ENCODE measurements around the gene XIRP2. TPM values are rescaled to one million over a fixed set of nuclear protein-coding genes. Genes with fewer than 3 reads are reported as not detected.

The XIRP2 gene
- total and polyA plus RNA-seq, 2 of the 13 experiments (the other 11 are each of a cell fraction or from before 2014, with no cell fraction given): 0.04 to 0.05 TPM

DNA sequence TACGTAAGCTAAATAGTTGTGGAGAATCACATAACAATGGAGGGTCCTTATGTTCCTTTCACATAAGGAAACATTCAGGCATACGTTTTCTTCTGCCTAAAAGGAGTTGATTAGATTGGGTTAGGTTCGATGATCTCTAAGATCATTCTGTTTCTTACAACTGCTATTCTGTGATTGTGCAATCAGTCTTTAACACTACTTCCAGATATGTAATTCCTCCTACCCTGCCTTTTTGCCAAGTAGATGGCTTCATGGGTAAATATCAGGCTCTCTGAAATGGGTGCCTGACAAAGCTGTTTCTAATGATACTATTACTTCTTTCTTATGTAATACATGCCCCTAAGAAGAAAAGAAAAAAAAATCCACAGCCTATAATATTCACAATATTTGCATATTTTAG is 321.5 kb downstream of the XIRP2 start:
- no peak overlapping the region for H3K4me2 ChIP-seq (ENCODE audit: low read depth, low read length)
- H3K9ac ChIP-seq (ENCODE audit: insufficient read depth, low read depth, low read length): no peak overlapping the region
- no peak overlapping the region for H3K4me3 ChIP-seq (replicated peaks in 1 of 3; ENCODE audit: insufficient read depth in 1 of 3, low read depth in 2 of 3, low read length in 3 of 3)
- no peaks in the 10 kb centered on the region for H3K36me3 ChIP-seq (replicated peaks in 1 of 2; ENCODE audit: control insufficient read depth in 1 of 2, insufficient read depth in 2 of 2, low read length in 2 of 2)
- DNase-seq (ENCODE audit: low spot score) (no peak), FAIRE-seq (no peak), ATAC-seq (no peak)
- TF ChIP-seq CEBPB (IDR thresholded peaks at IDR 0.05; ENCODE audit: borderline replicate concordance, low read depth, low read length) (peak; percentile 88), CEBPG (CRISPR knock-in tag; IDR thresholded peaks at IDR 0.05) (peak; percentile 18; the same call in 1 of the 2 replicates)
- TF ChIP-seq, protein P1, sequence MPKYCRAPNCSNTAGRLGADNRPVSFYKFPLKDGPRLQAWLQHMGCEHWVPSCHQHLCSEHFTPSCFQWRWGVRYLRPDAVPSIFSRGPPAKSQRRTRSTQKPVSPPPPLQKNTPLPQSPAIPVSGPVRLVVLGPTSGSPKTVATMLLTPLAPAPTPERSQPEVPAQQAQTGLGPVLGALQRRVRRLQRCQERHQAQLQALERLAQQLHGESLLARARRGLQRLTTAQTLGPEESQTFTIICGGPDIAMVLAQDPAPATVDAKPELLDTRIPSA (CRISPR knock-in tag; IDR thresholded peaks at IDR 0.05; ENCODE audit: borderline replicate concordance): no peak
- no peaks in the 10 kb centered on the region for H4K20me1 ChIP-seq (ENCODE audit: insufficient read depth, low read length)
- H2AFZ ChIP-seq (ENCODE audit: low read length): no peak overlapping the region
- ChIA-PET POLR2A (no interaction called here), CTCF (ENCODE audit: low intra/inter-chr PET ratio, low total read pairs) (no interaction called here)
- H3K4me1 ChIP-seq (ENCODE audit: insufficient read depth, low read length): no peaks in the 10 kb centered on the region
- BruUV-seq (replicated peaks): no TSS peak
- H3K27me3 ChIP-seq (ENCODE audit: control insufficient read depth in 1 of 2, insufficient read depth in 2 of 2, low read length in 2 of 2): no peaks in the 10 kb centered on the region; a peak in 1 of 5 replicates
- in situ Hi-C loops (cut with HindIII; ENCODE audit: extremely low pct_ligation_motif_present, low pct_unique_long_range_greater_than_20kb): loop anchor here (5.0 to 10.0 kb wide), 2 partner anchors 307 to 675 kb away; no protein-coding TSS in a partner anchor
- H3K79me2 ChIP-seq (ENCODE audit: insufficient read depth, low read length): no peaks in the 10 kb centered on the region
- H3K9me3 ChIP-seq (ENCODE audit: low read length): no peaks in the 10 kb centered on the region
- WGBS (ENCODE audit: low lambda C conversion rate): 33% methylated on average over 3 of the region's 3 CpGs
- no peak overlapping the region for H3K27ac ChIP-seq (ENCODE audit: extremely low read length, insufficient read depth, low read length)
- intact Hi-C loops (cut with micrococcal nuclease; ENCODE audit: unreplicated experiment): no loop called here

DNA sequence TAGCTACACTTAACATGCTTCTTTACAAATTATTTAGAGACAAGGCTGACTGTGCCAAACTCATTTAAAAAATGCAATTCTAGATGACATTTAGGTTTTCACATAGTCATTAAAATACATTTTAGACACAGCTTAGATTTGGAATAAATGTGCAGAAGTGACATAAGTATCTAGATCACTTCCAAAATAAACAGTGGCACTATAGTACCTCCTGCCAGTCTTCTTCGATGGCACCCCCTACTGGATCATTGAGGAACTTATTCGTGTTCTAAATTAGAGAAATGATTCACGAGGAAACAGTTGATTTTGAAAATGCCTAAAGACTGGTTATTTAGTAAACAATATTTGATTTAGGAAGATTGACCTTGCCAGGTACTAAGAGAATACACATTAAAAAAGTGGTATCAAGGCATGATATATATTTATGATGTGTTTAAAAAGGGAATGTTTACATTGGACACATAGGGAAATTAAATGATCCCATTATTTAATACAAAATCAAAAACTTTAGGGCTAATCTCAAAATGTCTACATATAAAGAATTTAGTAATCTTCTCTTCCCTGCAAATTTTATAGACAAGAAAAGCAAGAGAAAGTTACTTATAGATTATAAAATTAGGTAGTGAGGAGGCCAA is 323.9 kb downstream of the XIRP2 start:
- no peaks in the 10 kb centered on the region for H4K20me1 ChIP-seq (ENCODE audit: insufficient read depth, low read length)
- peak; percentile 50 for DNase-seq (ENCODE audit: low spot score)
- ChIA-PET POLR2A (no interaction called here), CTCF (ENCODE audit: low intra/inter-chr PET ratio, low total read pairs) (interaction anchor here (1.4 to 2.4 kb wide), 3 partner anchors 312 to 673 kb away, joined by 3 to 22 read pairs (median 11); no protein-coding TSS in a partner anchor)
- H3K9me3 ChIP-seq (ENCODE audit: low read length): no peaks in the 10 kb centered on the region
- in situ Hi-C loops (cut with HindIII; ENCODE audit: extremely low pct_ligation_motif_present, low pct_unique_long_range_greater_than_20kb) (loop anchor here (5.0 to 10.0 kb wide), 2 partner anchors 310 to 677 kb away; no protein-coding TSS in a partner anchor), intact Hi-C loops (cut with micrococcal nuclease; ENCODE audit: unreplicated experiment) (loop anchor here (1.0 to 2.0 kb wide), 3 partner anchors 85 to 673 kb away; no protein-coding TSS in a partner anchor)
- H3K27me3 ChIP-seq (ENCODE audit: control insufficient read depth in 1 of 2, insufficient read depth in 2 of 2, low read length in 2 of 2): no peaks in the 10 kb centered on the region; a peak in 1 of 5 replicates
- no peak overlapping the region for H2AFZ ChIP-seq (ENCODE audit: low read length)
- no peak overlapping the region for H3K4me2 ChIP-seq (ENCODE audit: low read depth, low read length)
- peak; percentile 72 for ATAC-seq
- no peaks in the 10 kb centered on the region for H3K36me3 ChIP-seq (replicated peaks in 1 of 2; ENCODE audit: control insufficient read depth in 1 of 2, insufficient read depth in 2 of 2, low read length in 2 of 2)
- H3K27ac ChIP-seq (ENCODE audit: extremely low read length, insufficient read depth, low read length): no peak overlapping the region
- peak; percentile 30 for FAIRE-seq
- H3K4me3 ChIP-seq (replicated peaks in 1 of 3; ENCODE audit: insufficient read depth in 1 of 3, low read depth in 2 of 3, low read length in 3 of 3): no peak overlapping the region
- no TSS peak for BruUV-seq (replicated peaks)
- no peak overlapping the region for H3K9ac ChIP-seq (ENCODE audit: insufficient read depth, low read depth, low read length)
- H3K4me1 ChIP-seq (ENCODE audit: insufficient read depth, low read length): no peaks in the 10 kb centered on the region
- 0% methylated on average over 3 of the region's 3 CpGs for WGBS (ENCODE audit: low lambda C conversion rate)
- no peaks in the 10 kb centered on the region for H3K79me2 ChIP-seq (ENCODE audit: insufficient read depth, low read length)
- TF ChIP-seq, protein P2, sequence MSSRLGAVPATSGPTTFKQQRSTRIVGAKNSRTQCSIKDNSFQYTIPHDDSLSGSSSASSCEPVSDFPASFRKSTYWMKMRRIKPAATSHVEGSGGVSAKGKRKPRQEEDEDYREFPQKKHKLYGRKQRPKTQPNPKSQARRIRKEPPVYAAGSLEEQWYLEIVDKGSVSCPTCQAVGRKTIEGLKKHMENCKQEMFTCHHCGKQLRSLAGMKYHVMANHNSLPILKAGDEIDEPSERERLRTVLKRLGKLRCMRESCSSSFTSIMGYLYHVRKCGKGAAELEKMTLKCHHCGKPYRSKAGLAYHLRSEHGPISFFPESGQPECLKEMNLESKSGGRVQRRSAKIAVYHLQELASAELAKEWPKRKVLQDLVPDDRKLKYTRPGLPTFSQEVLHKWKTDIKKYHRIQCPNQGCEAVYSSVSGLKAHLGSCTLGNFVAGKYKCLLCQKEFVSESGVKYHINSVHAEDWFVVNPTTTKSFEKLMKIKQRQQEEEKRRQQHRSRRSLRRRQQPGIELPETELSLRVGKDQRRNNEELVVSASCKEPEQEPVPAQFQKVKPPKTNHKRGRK (CRISPR knock-in tag; IDR thresholded peaks at IDR 0.05): no peak
- TF ChIP-seq, protein P3, sequence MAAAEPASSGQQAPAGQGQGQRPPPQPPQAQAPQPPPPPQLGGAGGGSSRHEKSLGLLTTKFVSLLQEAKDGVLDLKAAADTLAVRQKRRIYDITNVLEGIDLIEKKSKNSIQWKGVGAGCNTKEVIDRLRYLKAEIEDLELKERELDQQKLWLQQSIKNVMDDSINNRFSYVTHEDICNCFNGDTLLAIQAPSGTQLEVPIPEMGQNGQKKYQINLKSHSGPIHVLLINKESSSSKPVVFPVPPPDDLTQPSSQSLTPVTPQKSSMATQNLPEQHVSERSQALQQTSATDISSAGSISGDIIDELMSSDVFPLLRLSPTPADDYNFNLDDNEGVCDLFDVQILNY (CRISPR knock-in tag; conservative IDR thresholded peaks at IDR 0.05): no peak
- TF ChIP-seq ZNF263 (CRISPR knock-in tag; IDR thresholded peaks at IDR 0.05) (no peak), ZNF180 (CRISPR knock-in tag; IDR thresholded peaks at IDR 0.05; ENCODE audit: borderline replicate concordance, low read depth) (no peak), ZMYM4 (CRISPR knock-in tag; IDR thresholded peaks at IDR 0.05) (no peak), ZNF44 (CRISPR knock-in tag; IDR thresholded peaks at IDR 0.05) (no peak), MAFG (CRISPR knock-in tag; IDR thresholded peaks at IDR 0.05) (no peak), ZBTB38 (CRISPR knock-in tag; IDR thresholded peaks at IDR 0.05) (no peak), YEATS2 (CRISPR knock-in tag; IDR thresholded peaks at IDR 0.05; ENCODE audit: borderline replicate concordance) (no peak)
- TF ChIP-seq, protein P4, sequence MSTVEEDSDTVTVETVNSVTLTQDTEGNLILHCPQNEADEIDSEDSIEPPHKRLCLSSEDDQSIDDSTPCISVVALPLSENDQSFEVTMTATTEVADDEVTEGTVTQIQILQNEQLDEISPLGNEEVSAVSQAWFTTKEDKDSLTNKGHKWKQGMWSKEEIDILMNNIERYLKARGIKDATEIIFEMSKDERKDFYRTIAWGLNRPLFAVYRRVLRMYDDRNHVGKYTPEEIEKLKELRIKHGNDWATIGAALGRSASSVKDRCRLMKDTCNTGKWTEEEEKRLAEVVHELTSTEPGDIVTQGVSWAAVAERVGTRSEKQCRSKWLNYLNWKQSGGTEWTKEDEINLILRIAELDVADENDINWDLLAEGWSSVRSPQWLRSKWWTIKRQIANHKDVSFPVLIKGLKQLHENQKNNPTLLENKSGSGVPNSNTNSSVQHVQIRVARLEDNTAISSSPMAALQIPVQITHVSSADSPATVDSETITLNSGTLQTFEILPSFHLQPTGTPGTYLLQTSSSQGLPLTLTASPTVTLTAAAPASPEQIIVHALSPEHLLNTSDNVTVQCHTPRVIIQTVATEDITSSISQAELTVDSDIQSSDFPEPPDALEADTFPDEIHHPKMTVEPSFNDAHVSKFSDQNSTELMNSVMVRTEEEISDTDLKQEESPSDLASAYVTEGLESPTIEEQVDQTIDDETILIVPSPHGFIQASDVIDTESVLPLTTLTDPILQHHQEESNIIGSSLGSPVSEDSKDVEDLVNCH (CRISPR knock-in tag; IDR thresholded peaks at IDR 0.05): no peak
